NCI-H1048 (cell line): Measurements from ENCODE around the gene BRD1.

Source experiments
- DNase-seq: peaks from one replicate; lab custom pipeline; 2025; lab: John Stamatoyannopoulos, UW

Gene BRD1

GRCh38 chr22:49801391-49802060 lies 26.1 kb downstream of the BRD1 start:
- DNase-seq, result no peak

GRCh38 chr22:49800408-49801238 lies 27.1 kb downstream of the BRD1 start:
- no peak for DNase-seq

GRCh38 chr22:49799431-49800075 lies 28.1 kb downstream of the BRD1 start:
- DNase-seq, result no peak

- DNase-seq, result no peak
These were observed 29.1 kb downstream of the BRD1 start for GRCh38 chr22:49798486-49799151.

- no peak for DNase-seq
These were observed 30.0 kb downstream of the BRD1 start for GRCh38 chr22:49797706-49798105.

- no peak for DNase-seq
These were observed 30.9 kb downstream of the BRD1 start for GRCh38 chr22:49796596-49797270.

GRCh38 chr22:49795521-49795920 lies 32.2 kb downstream of the BRD1 start:
- no peak for DNase-seq

GRCh38 chr22:49793871-49794270 lies 33.8 kb downstream of the BRD1 start:
- no peak for DNase-seq

GRCh38 chr22:49793296-49793695 lies 34.4 kb downstream of the BRD1 start:
- DNase-seq, result no peak

- no peak for DNase-seq
These were observed 35.6 kb downstream of the BRD1 start for GRCh38 chr22:49792107-49792506.

- DNase-seq, result no peak
These were observed 36.0 kb downstream of the BRD1 start for GRCh38 chr22:49791682-49792081.

GRCh38 chr22:49790912-49791311 lies 36.8 kb downstream of the BRD1 start:
- no peak for DNase-seq

- DNase-seq, result no peak
These were observed 38.2 kb downstream of the BRD1 start for GRCh38 chr22:49789289-49790141.

- DNase-seq, result no peak
These were observed 39.2 kb downstream of the BRD1 start for GRCh38 chr22:49788504-49788903.

GRCh38 chr22:49787861-49788260 lies 39.8 kb downstream of the BRD1 start:
- DNase-seq, result no peak

GRCh38 chr22:49786976-49787706 lies 40.5 kb downstream of the BRD1 start:
- DNase-seq, result no peak

GRCh38 chr22:49785841-49786471 lies 41.7 kb downstream of the BRD1 start:
- no peak for DNase-seq

- DNase-seq, result no peak
These were observed 42.6 kb downstream of the BRD1 start for GRCh38 chr22:49785046-49785521.

- no peak for DNase-seq
These were observed 43.1 kb downstream of the BRD1 start for GRCh38 chr22:49784630-49784971.
